ENCODE results near the gene RAB3GAP2.
"Not testable (repeated sequence)": the region's sequence is repeated elsewhere in the genome, so short reads cannot be mapped to it uniquely, and the experiment has no call there.

RAB3GAP2 gene

GRCh38 chr1:220219865-220220698 is 52.2 kb downstream of the RAB3GAP2 start:
- H3K9me3 ChIP-seq (ENCODE audit: insufficient read depth, low read depth, low read length), result no peaks in the 10 kb centered on the region
- H3K36me3 ChIP-seq (ENCODE audit: insufficient read depth, low read length), result 0 out of 2 replicates have a peak, but pooled peaks cover 3% of the 10 kb centered on the region
- H3K4me1 ChIP-seq (ENCODE audit: insufficient read depth, low read length), result peaks cover 15% of the 10 kb centered on the region
- H3K27me3 ChIP-seq (ENCODE audit: insufficient read depth, low read length), result no peaks in the 10 kb centered on the region
- no peak overlapping the region for H3K27ac ChIP-seq (ENCODE audit: low read depth, low read length)
- no peak overlapping the region for H3K4me3 ChIP-seq (ENCODE audit: low read length)
- no peak overlapping the region for H3K9ac ChIP-seq (ENCODE audit: low read depth, low read length)
- WGBS, result 96% methylated on average over 15 of the region's 15 CpGs

GRCh38 chr1:220219136-220219442 is 53.2 kb downstream of the RAB3GAP2 start:
- no peak overlapping the region for H3K4me3 ChIP-seq (ENCODE audit: low read length)
- H3K4me1 ChIP-seq (ENCODE audit: insufficient read depth, low read length), result peaks cover 11% of the 10 kb centered on the region
- no peak overlapping the region for H3K9ac ChIP-seq (ENCODE audit: low read depth, low read length)

GRCh38 chr1:220218397-220219135 is 53.7 kb downstream of the RAB3GAP2 start:
- H3K9me3 ChIP-seq (ENCODE audit: insufficient read depth, low read depth, low read length); H3K27ac ChIP-seq (ENCODE audit: low read depth, low read length); H3K27me3 ChIP-seq (ENCODE audit: insufficient read depth, low read length); H3K4me3 ChIP-seq (ENCODE audit: low read length); H3K36me3 ChIP-seq (ENCODE audit: insufficient read depth, low read length); H3K9ac ChIP-seq (ENCODE audit: low read depth, low read length): not testable (repeated sequence)
- peaks cover 11% of the 10 kb centered on the region for H3K4me1 ChIP-seq (ENCODE audit: insufficient read depth, low read length)
- WGBS, result 65% methylated on average over 4 of the region's 6 CpGs

More at GRCh38 chr1:220219136-220219442, 53.2 kb downstream of the RAB3GAP2 start:
- Histone ChIP-seq H3K27me3 (ENCODE audit: insufficient read depth, low read length) (no peaks in the 10 kb centered on the region), H3K27ac (ENCODE audit: low read depth, low read length) (no peak overlapping the region), H3K36me3 (ENCODE audit: insufficient read depth, low read length) (0 out of 2 replicates have a peak, but pooled peaks cover 3% of the 10 kb centered on the region), H3K9me3 (ENCODE audit: insufficient read depth, low read depth, low read length) (no peaks in the 10 kb centered on the region)

- 55% methylated on average over 2 of the region's 2 CpGs for WGBS
- H3K9me3 ChIP-seq (ENCODE audit: insufficient read depth, low read depth, low read length), result no peaks in the 10 kb centered on the region
- H3K36me3 ChIP-seq (ENCODE audit: insufficient read depth, low read length), result peaks cover 9% of the 10 kb centered on the region; the same call in 1 of the 2 replicates
- no peaks in the 10 kb centered on the region for H3K27me3 ChIP-seq (ENCODE audit: insufficient read depth, low read length)
- H3K4me3 ChIP-seq (ENCODE audit: low read length), result no peak overlapping the region
- H3K4me1 ChIP-seq (ENCODE audit: insufficient read depth, low read length), result peaks cover 11% of the 10 kb centered on the region; the same call in 1 of the 2 replicates
- no peak overlapping the region for H3K27ac ChIP-seq (ENCODE audit: low read depth, low read length)
- no peak overlapping the region for H3K9ac ChIP-seq (ENCODE audit: low read depth, low read length)
These were observed 54.8 kb downstream of the RAB3GAP2 start for GRCh38 chr1:220217383-220217988.

GRCh38 chr1:220213382-220213983 is 58.8 kb downstream of the RAB3GAP2 start:
- Histone ChIP-seq H3K9me3 (ENCODE audit: insufficient read depth, low read depth, low read length) (no peaks in the 10 kb centered on the region), H3K4me1 (ENCODE audit: insufficient read depth, low read length) (peaks cover 4% of the 10 kb centered on the region; the same call in 1 of the 2 replicates), H3K27me3 (ENCODE audit: insufficient read depth, low read length) (no peaks in the 10 kb centered on the region), H3K9ac (ENCODE audit: low read depth, low read length) (no peak overlapping the region), H3K4me3 (ENCODE audit: low read length) (no peak overlapping the region), H3K27ac (ENCODE audit: low read depth, low read length) (no peak overlapping the region), H3K36me3 (ENCODE audit: insufficient read depth, low read length) (peaks cover 39% of the 10 kb centered on the region)
- WGBS, result 98% methylated on average over 3 of the region's 4 CpGs

- H3K4me3 ChIP-seq (ENCODE audit: low read length), result no peak overlapping the region
- H3K4me1 ChIP-seq (ENCODE audit: insufficient read depth, low read length), result no peaks in the 10 kb centered on the region
- H3K9me3 ChIP-seq (ENCODE audit: insufficient read depth, low read depth, low read length), result no peaks in the 10 kb centered on the region
- H3K27me3 ChIP-seq (ENCODE audit: insufficient read depth, low read length), result no peaks in the 10 kb centered on the region
- H3K9ac ChIP-seq (ENCODE audit: low read depth, low read length), result no peak overlapping the region
- H3K36me3 ChIP-seq (ENCODE audit: insufficient read depth, low read length), result peaks cover 85% of the 10 kb centered on the region
- no peak overlapping the region for H3K27ac ChIP-seq (ENCODE audit: low read depth, low read length)
These were observed 64.8 kb downstream of the RAB3GAP2 start for GRCh38 chr1:220207411-220207810.

- not testable (repeated sequence) for H3K4me1 ChIP-seq (ENCODE audit: insufficient read depth, low read length); H3K4me3 ChIP-seq (ENCODE audit: low read length); H3K9me3 ChIP-seq (ENCODE audit: insufficient read depth, low read depth, low read length); H3K27me3 ChIP-seq (ENCODE audit: insufficient read depth, low read length); H3K9ac ChIP-seq (ENCODE audit: low read depth, low read length); H3K27ac ChIP-seq (ENCODE audit: low read depth, low read length)
- H3K36me3 ChIP-seq (ENCODE audit: insufficient read depth, low read length), result peaks cover 84% of the 10 kb centered on the region
- WGBS, result no CpG with 5 or more reads among the region's 2 CpGs
These were observed 67.5 kb downstream of the RAB3GAP2 start for GRCh38 chr1:220204758-220205157.

- no peak overlapping the region for H3K4me3 ChIP-seq (ENCODE audit: low read length)
- no peak overlapping the region for H3K9ac ChIP-seq (ENCODE audit: low read depth, low read length)
- H3K4me1 ChIP-seq (ENCODE audit: insufficient read depth, low read length), result no peaks in the 10 kb centered on the region
- peaks cover 85% of the 10 kb centered on the region for H3K36me3 ChIP-seq (ENCODE audit: insufficient read depth, low read length)
- no peak overlapping the region for H3K27ac ChIP-seq (ENCODE audit: low read depth, low read length)
- 73% methylated on average over 1 of the region's 2 CpGs for WGBS
- H3K9me3 ChIP-seq (ENCODE audit: insufficient read depth, low read depth, low read length), result no peaks in the 10 kb centered on the region
- H3K27me3 ChIP-seq (ENCODE audit: insufficient read depth, low read length), result no peaks in the 10 kb centered on the region
These were observed 68.4 kb downstream of the RAB3GAP2 start for GRCh38 chr1:220203816-220204215.

GRCh38 chr1:220198186-220199005 is 73.9 kb downstream of the RAB3GAP2 start:
- peaks cover 82% of the 10 kb centered on the region for H3K36me3 ChIP-seq (ENCODE audit: insufficient read depth, low read length)
- WGBS, result 100% methylated on average over 2 of the region's 5 CpGs
- no peaks in the 10 kb centered on the region for H3K4me1 ChIP-seq (ENCODE audit: insufficient read depth, low read length)
- no peak overlapping the region for H3K27ac ChIP-seq (ENCODE audit: low read depth, low read length)
- H3K4me3 ChIP-seq (ENCODE audit: low read length), result no peak overlapping the region
- H3K27me3 ChIP-seq (ENCODE audit: insufficient read depth, low read length), result no peaks in the 10 kb centered on the region
- no peak overlapping the region for H3K9ac ChIP-seq (ENCODE audit: low read depth, low read length)
- H3K9me3 ChIP-seq (ENCODE audit: insufficient read depth, low read depth, low read length), result no peaks in the 10 kb centered on the region

- no peaks in the 10 kb centered on the region for H3K27me3 ChIP-seq (ENCODE audit: insufficient read depth, low read length)
- H3K27ac ChIP-seq (ENCODE audit: low read depth, low read length), result no peak overlapping the region
- peaks cover 84% of the 10 kb centered on the region for H3K36me3 ChIP-seq (ENCODE audit: insufficient read depth, low read length)
- H3K4me3 ChIP-seq (ENCODE audit: low read length), result no peak overlapping the region
- no peak overlapping the region for H3K9ac ChIP-seq (ENCODE audit: low read depth, low read length)
- H3K4me1 ChIP-seq (ENCODE audit: insufficient read depth, low read length), result no peaks in the 10 kb centered on the region
- no peaks in the 10 kb centered on the region for H3K9me3 ChIP-seq (ENCODE audit: insufficient read depth, low read depth, low read length)
These were observed 76.6 kb downstream of the RAB3GAP2 start for GRCh38 chr1:220195701-220196100.

Data from HUES64 (cell line).